HCT116 (cell line): ENCODE data around the gene GNB5. TPM values are rescaled to one million over a fixed set of nuclear protein-coding genes. Genes with fewer than 3 reads are reported as not detected.

Experiments
- ATAC-seq: fragments of 200-7000 bp; cut with Tn5 transposase; 2 replicates; pipeline ENCODE4 v1.9.1; 2020; ENCODE audit warnings: mild to moderate bottlenecking, moderate library complexity
- BruUV-seq: library from RNA; stranded (reverse); fragments of 400-500 nt; replicated peaks from 2 replicates; lab custom pipeline; 2021; lab: Mats Ljungman, UMichigan
- CTCF ChIA-PET: fragments of 300-600 bp; sonication (Branson Sonifier 250); formaldehyde crosslinking; loops from one replicate; lab custom pipeline; 2021; ENCODE audit warnings: antibody characterized with exemption; lab: Charles Lee
- POLR2A ChIA-PET: fragments of 300-600, 350-600 bp; sonication (Branson Sonifier 250); formaldehyde crosslinking; loops from one replicate; lab custom pipeline; 2021; ENCODE audit warnings: antibody characterized with exemption; lab: Charles Lee
- RAD21 ChIA-PET, 2 experiments: fragments of 300-600 bp; sonication (Branson Sonifier 250); formaldehyde crosslinking; loops; one replicate each; lab custom pipeline; 2023; ENCODE audit warnings: low total read pairs in 2 of 2; ENCODE audit not compliant: uncharacterized antibody in 2 of 2, unreplicated experiment in 2 of 2, low non-redundant PET in 1 of 2; lab: Charles Lee
- DNase-seq: peaks from one replicate; pipeline ENCODE4 v3.0.0-alpha.2; 2010; ENCODE audit warnings: low read depth, low spot score
- H2AFZ ChIP-seq: fragments of 200-600 bp; shearing (Covaris generic), sonication (generic); 2 replicates; pipeline ENCODE4 v1.6.1; 2017; ENCODE audit warnings: low read depth, mixed run types, mixed read lengths, antibody characterized with exemption, low read length; ENCODE audit not compliant: poor library complexity, severe bottlenecking
- H3K27ac ChIP-seq: 2 replicates; pipeline ENCODE4 v1.5.1; 2012; ENCODE audit warnings: low read depth, low read length
- H3K27me3 ChIP-seq: fragments of 200-600 bp; sonication (generic); 2 replicates; pipeline ENCODE4 v1.6.1; 2016; ENCODE audit warnings: mixed run types, low read length, mixed read lengths; ENCODE audit not compliant: insufficient read depth
- H3K36me3 ChIP-seq, 2 experiments: fragments of 200-500 bp in 1 of 2; fragments of 200-600 bp in 1 of 2; sonication (Bioruptor generic) in 1 of 2; sonication (generic) in 1 of 2; 2 replicates each; pipeline versions ENCODE4 v1.5.1 to v1.6.1; 2014 to 2016; ENCODE audit warnings: low read length in 2 of 2, inconsistent platforms in 1 of 2, mixed read lengths in 1 of 2, mixed run types in 1 of 2; ENCODE audit not compliant: insufficient read depth in 2 of 2, control insufficient read depth in 1 of 2
- H3K4me1 ChIP-seq, 2 experiments: fragments of 200-600 bp in 1 of 2; sonication (generic) in 1 of 2; 2 replicates each; pipeline versions ENCODE4 v1.5.1 to v1.6.1; 2012 to 2017; ENCODE audit warnings: low read length in 2 of 2, inconsistent platforms in 1 of 2, mild to moderate bottlenecking in 1 of 2, mixed read lengths in 1 of 2, mixed run types in 1 of 2, moderate library complexity in 1 of 2; ENCODE audit not compliant: insufficient read depth in 2 of 2, control insufficient read depth in 1 of 2
- H3K4me2 ChIP-seq: fragments of 200-600 bp; sonication (generic); 2 replicates; pipeline ENCODE4 v1.6.1; 2017; ENCODE audit warnings: mixed run types, low read length, mixed read lengths
- H3K4me3 ChIP-seq, 2 experiments: fragments of 200-600 bp in 1 of 2; sonication (generic) in 1 of 2; replicated peaks in 1 of 2; 2 replicates each; pipeline ENCODE4 v1.5.1; 2011 to 2016; ENCODE audit warnings: low read length in 2 of 2, control low read depth in 1 of 2, low read depth in 1 of 2, mild to moderate bottlenecking in 1 of 2, mixed read lengths in 1 of 2, mixed run types in 1 of 2
- H3K79me2 ChIP-seq: fragments of 200-600 bp; sonication (generic); 2 replicates; pipeline ENCODE4 v1.6.1; 2017; ENCODE audit warnings: mild to moderate bottlenecking, mixed run types, low read length, moderate library complexity, mixed read lengths; ENCODE audit not compliant: insufficient read depth
- H3K9ac ChIP-seq: fragments of 200-600 bp; sonication (generic); 2 replicates; pipeline ENCODE4 v1.6.1; 2016; ENCODE audit warnings: low read length, mixed read lengths
- H3K9me2 ChIP-seq: fragments of 200-600 bp; sonication (generic), shearing (Covaris generic); 2 replicates; pipeline ENCODE4 v1.6.1; 2017; ENCODE audit warnings: mixed run types, mild to moderate bottlenecking, moderate library complexity; ENCODE audit not compliant: insufficient read depth
- H3K9me3 ChIP-seq, 2 experiments: fragments of 200-500 bp in 1 of 2; fragments of 200-600 bp in 1 of 2; sonication (Bioruptor generic) in 1 of 2; sonication (generic) in 1 of 2; 2 replicates each; pipeline ENCODE4 v1.6.1; 2014 to 2017; ENCODE audit warnings: low read length in 2 of 2, mixed read lengths in 2 of 2, inconsistent platforms in 1 of 2, low read depth in 1 of 2, mild to moderate bottlenecking in 1 of 2, mixed run types in 1 of 2, moderate library complexity in 1 of 2; ENCODE audit not compliant: control insufficient read depth in 1 of 2, insufficient read depth in 1 of 2
- H4K20me1 ChIP-seq: fragments of 200-600 bp; sonication (generic), shearing (Covaris generic); 2 replicates; pipeline ENCODE4 v1.6.1; 2017; ENCODE audit warnings: mixed run types, mild to moderate bottlenecking, moderate library complexity; ENCODE audit not compliant: insufficient read depth
- ATF3 ChIP-seq: IDR thresholded peaks from 2 replicates; pipeline ENCODE4 v1.6.1; 2012
- CBX3 ChIP-seq: IDR thresholded peaks from 2 replicates; pipeline ENCODE4 v1.6.1; 2012; ENCODE audit warnings: low read depth
- CTCF ChIP-seq, 3 experiments: fragments of 200-600 bp in 1 of 3; sonication (generic) in 1 of 3; IDR thresholded peaks in 2 of 3; conservative IDR thresholded peaks in 1 of 3; 2 replicates each; pipeline ENCODE4 v1.5.1; 2012 to 2017; ENCODE audit warnings: low read depth in 2 of 3, low read length in 2 of 3, antibody characterized with exemption in 1 of 3, borderline replicate concordance in 1 of 3, control low read depth in 1 of 3, mild to moderate bottlenecking in 1 of 3, mixed read lengths in 1 of 3, mixed run types in 1 of 3, moderate library complexity in 1 of 3; ENCODE audit not compliant: insufficient read depth in 1 of 3
- FOSL1 ChIP-seq: IDR thresholded peaks from 2 replicates; pipeline ENCODE4 v1.6.1; 2012; ENCODE audit warnings: low read depth
- POLR2A ChIP-seq: IDR thresholded peaks from 2 replicates; pipeline ENCODE4 v1.7.0; 2011; ENCODE audit warnings: borderline replicate concordance; ENCODE audit not compliant: insufficient read depth, insufficient read length; ENCODE audit errors: extremely low read depth
- RAD21 ChIP-seq: IDR thresholded peaks from 2 replicates; pipeline ENCODE4 v1.6.1; 2012; ENCODE audit warnings: low read depth, mild to moderate bottlenecking
- REST ChIP-seq: IDR thresholded peaks from 2 replicates; pipeline ENCODE4 v1.6.1; 2012; ENCODE audit warnings: low read depth
- SIN3A ChIP-seq: IDR thresholded peaks from 2 replicates; pipeline ENCODE4 v1.6.1; 2012; ENCODE audit warnings: low read depth
- SRF ChIP-seq: IDR thresholded peaks from 2 replicates; pipeline ENCODE4 v1.6.1; 2012; ENCODE audit warnings: low read depth
- TCF7L2 ChIP-seq: IDR thresholded peaks from 2 replicates; pipeline ENCODE4 v1.7.0; 2011; ENCODE audit warnings: borderline replicate concordance, inconsistent platforms; ENCODE audit not compliant: insufficient read depth, insufficient read length; ENCODE audit errors: extremely low read depth
- ZBTB33 ChIP-seq: IDR thresholded peaks from 2 replicates; pipeline ENCODE4 v1.6.1; 2011; ENCODE audit warnings: mild to moderate bottlenecking, low read length, moderate library complexity; ENCODE audit not compliant: insufficient replicate concordance; ENCODE audit errors: extremely low read depth
- intact Hi-C: fragments of 100-400 bp; cut with micrococcal nuclease; formaldehyde crosslinking; loops from 2 replicates; pipeline ENCODE4 v1.10.0; 2022
- total RNA-seq: library from RNA; stranded (reverse); gene quantifications from one replicate; pipeline ENCODE4 v1.2.1, GENCODE V29; 2021; ENCODE audit not compliant: unreplicated experiment

The GNB5 gene
- total RNA-seq, 1 experiment from 2014 or later, result 27.6 TPM

- Histone ChIP-seq H3K9me2 (no peaks in the 10 kb centered on the region), H3K79me2 (0 out of 2 replicates have a peak, but pooled peaks cover 3% of the 10 kb centered on the region), H3K9ac (no peak overlapping the region), H3K9me3 (no peaks in the 10 kb centered on the region), H4K20me1 (no peaks in the 10 kb centered on the region), H3K27me3 (no peaks in the 10 kb centered on the region), H2AFZ (no peak overlapping the region), H3K4me2 (no peak overlapping the region), H3K4me1 (no peaks in the 10 kb centered on the region), H3K4me3 (no peak overlapping the region), H3K36me3 (no peaks in the 10 kb centered on the region), H3K27ac (no peak overlapping the region)
- ATAC-seq (no peak), DNase-seq (no peak)
- ChIA-PET POLR2A (no interaction called here), RAD21 (no interaction called here), CTCF (no interaction called here)
- intact Hi-C loops, result no loop called here
- no TSS peak for BruUV-seq
- TF ChIP-seq ATF3 (no peak), FOSL1 (no peak), CTCF (IDR thresholded peaks at IDR 0.05 in 2 of 3, conservative IDR thresholded peaks at IDR 0.05 in 1 of 3; ENCODE audit: borderline replicate concordance in 1 of 3, insufficient read depth in 1 of 3, low read depth in 2 of 3, low read length in 2 of 3) (no peak), CBX3 (no peak)
Measured at GRCh38 chr15:52161406-52161966, 29.7 kb downstream of the GNB5 start.

GRCh38 chr15:52159645-52160044 lies 31.5 kb downstream of the GNB5 start:
- H3K27me3 ChIP-seq, result no peaks in the 10 kb centered on the region
- H3K9me3 ChIP-seq, result no peaks in the 10 kb centered on the region
- ChIA-PET CTCF (no interaction called here), POLR2A (interaction anchor here (0.6 kb wide), 1 partner anchor 20 kb away, joined by 3 read pairs; no protein-coding TSS in a partner anchor), RAD21 (no interaction called here)
- no peaks in the 10 kb centered on the region for H3K79me2 ChIP-seq
- H3K4me1 ChIP-seq, result no peaks in the 10 kb centered on the region
- no peak for ATAC-seq
- no peak overlapping the region for H3K27ac ChIP-seq
- no peak overlapping the region for H3K9ac ChIP-seq
- DNase-seq, result no peak
- no peaks in the 10 kb centered on the region for H3K36me3 ChIP-seq
- intact Hi-C loops, result no loop called here
- no peak overlapping the region for H3K4me3 ChIP-seq
- H3K9me2 ChIP-seq, result no peaks in the 10 kb centered on the region
- BruUV-seq, result no TSS peak
- H2AFZ ChIP-seq, result no peak overlapping the region
- H4K20me1 ChIP-seq, result no peaks in the 10 kb centered on the region
- H3K4me2 ChIP-seq, result no peak overlapping the region
- TF ChIP-seq RAD21 (no peak), REST (no peak), ZBTB33 (no peak), SRF (no peak), TCF7L2 (no peak), POLR2A (no peak), SIN3A (no peak)
